Natural killer cell (primary cell): Measurements from ENCODE around the gene NLGN3. TPM values are rescaled to one million over a fixed set of nuclear protein-coding genes. Genes with fewer than 3 reads are reported as not detected.

Source experiments
- ATAC-seq, 3 donors: fragments of 150-1000 bp in 2 of 3; fragments of 200-7000 bp in 1 of 3; cut with Tn5 transposase; 1 replicate in 1 of 3; 2 replicates in 2 of 3; pipeline ENCODE4 v1.10.0; 2021; ENCODE audit warnings: mild to moderate bottlenecking in 2 of 3, moderate library complexity in 2 of 3
- DNase-seq, 2 donors: peaks; one replicate each; pipeline versions ENCODE4 v3.0.0 to v3.0.0-alpha.2; 2013 to 2021; ENCODE audit warnings: mixed read lengths in 1 of 2
- H3K27ac ChIP-seq: one replicate; pipeline ENCODE4 v1.5.1; 2013; ENCODE audit warnings: mild to moderate bottlenecking, low read length
- H3K27me3 ChIP-seq: one replicate; pipeline ENCODE4 v1.6.1; 2013; ENCODE audit warnings: low read length; ENCODE audit not compliant: control insufficient read depth, insufficient read depth
- H3K36me3 ChIP-seq: one replicate; pipeline ENCODE4 v1.6.1; 2013; ENCODE audit warnings: low read length; ENCODE audit not compliant: control insufficient read depth, insufficient read depth
- H3K4me1 ChIP-seq: one replicate; pipeline ENCODE4 v1.6.1; 2013; ENCODE audit warnings: low read length; ENCODE audit not compliant: control insufficient read depth, insufficient read depth
- H3K4me3 ChIP-seq: one replicate; pipeline ENCODE4 v1.5.1; 2013; ENCODE audit warnings: low read length
- H3K9me3 ChIP-seq: one replicate; pipeline ENCODE4 v1.6.1; 2013; ENCODE audit warnings: low read length; ENCODE audit not compliant: control insufficient read depth, insufficient read depth
- H3K27ac Mint-ChIP-seq, 2 donors: one replicate each; pipeline ENCODE4 v1.8.0; 2022; ENCODE audit warnings: mild to moderate bottlenecking in 2 of 2, mixed read lengths in 2 of 2, moderate library complexity in 1 of 2
- H3K27me3 Mint-ChIP-seq, 2 donors: one replicate each; pipeline ENCODE4 v1.8.0; 2022; ENCODE audit warnings: low read depth in 2 of 2, mixed read lengths in 2 of 2
- H3K36me3 Mint-ChIP-seq: one replicate; pipeline ENCODE4 v1.8.0; 2022; ENCODE audit warnings: mixed read lengths
- H3K4me1 Mint-ChIP-seq, 2 donors: one replicate each; pipeline ENCODE4 v1.8.0; 2022; ENCODE audit warnings: mixed read lengths in 2 of 2
- H3K4me3 Mint-ChIP-seq: one replicate; pipeline ENCODE4 v1.8.0; 2022; ENCODE audit warnings: mild to moderate bottlenecking, moderate library complexity, mixed read lengths
- H3K9me3 Mint-ChIP-seq, 2 donors: one replicate each; pipeline ENCODE4 v1.8.0; 2022; ENCODE audit warnings: mixed read lengths in 2 of 2
- WGBS: methylation state at CpG from one replicate; pipeline ENCODE4 v1.1.7; 2013; ENCODE audit warnings: missing lambda C conversion rate; ENCODE audit not compliant: insufficient coverage; 5-methylcytosine and 5-hydroxymethylcytosine counted together
- intact Hi-C: fragments of 100-400 bp; cut with micrococcal nuclease; formaldehyde crosslinking; loops from one replicate; pipeline ENCODE4 v1.14.2; 2022
- total RNA-seq, 4 donors: library from RNA; stranded (reverse); fragments of 120-200 nt in 1 of 4; gene quantifications; one replicate each; pipeline versions ENCODE4 v1.2.3 to v1.2.4, GENCODE V29; 2013 to 2022
- TF ChIP-seq, protein P1 (sequence below): fragments of 200-600 bp; IDR thresholded peaks from one replicate; pipeline ENCODE4 v1.8.0; 2022; ENCODE audit warnings: antibody characterized with exemption

NLGN3 gene
- total RNA-seq, 3 donors from 2014 or later (not counting 1 experiment from before 2014, with no cell fraction given): 4.0 to 4.3 (median 4.0) TPM

DNA sequence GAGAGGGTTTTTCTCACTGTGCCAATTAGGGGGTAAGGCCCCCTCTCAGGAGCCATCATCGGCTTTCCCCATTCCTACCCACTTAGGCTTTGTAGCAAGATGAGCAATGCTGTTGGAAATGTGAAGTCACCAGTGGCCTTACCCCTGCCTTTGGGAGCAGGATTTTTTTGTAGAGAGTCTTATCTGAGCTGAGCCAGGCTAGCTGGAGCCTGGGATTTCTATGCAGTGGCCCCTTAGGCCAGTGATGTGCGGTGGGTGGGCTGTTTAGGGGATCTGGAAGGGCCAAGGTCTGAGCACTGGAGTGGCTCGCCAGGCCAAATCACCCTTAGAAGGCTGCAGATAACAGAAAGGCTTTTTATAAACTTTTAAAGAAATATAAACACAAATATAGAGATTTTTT is 42.3 kb upstream of the NLGN3 start:
- intact Hi-C loops: loop anchor here (10.0 kb wide), 1 partner anchor 433 kb away; the partner anchor contains the start of gene OGT
- Histone ChIP-seq H3K4me3 (no peak overlapping the region), H3K27me3 (no peaks in the 10 kb centered on the region), H3K4me1 (peaks cover 87% of the 10 kb centered on the region), H3K36me3 (peaks cover 5% of the 10 kb centered on the region), H3K27ac (peak overlapping the region; percentile 89), H3K9me3 (no peaks in the 10 kb centered on the region)
- Mint-ChIP-seq H3K36me3 (peaks cover 5% of the 10 kb centered on the region), H3K9me3 (no peaks in the 10 kb centered on the region), H3K27me3 (peaks cover 0 to 13% of the 10 kb centered on the region in 2 donors), H3K4me1 (peaks cover 55 to 73% of the 10 kb centered on the region in 2 donors), H3K4me3 (peak overlapping the region; percentile 60), H3K27ac (peak overlapping the region; percentile 97 to 99)
- DNase-seq: no peak
- ATAC-seq: no peak
- WGBS: 88% methylated on average over 1 of the region's 3 CpGs
- TF ChIP-seq, protein P1, sequence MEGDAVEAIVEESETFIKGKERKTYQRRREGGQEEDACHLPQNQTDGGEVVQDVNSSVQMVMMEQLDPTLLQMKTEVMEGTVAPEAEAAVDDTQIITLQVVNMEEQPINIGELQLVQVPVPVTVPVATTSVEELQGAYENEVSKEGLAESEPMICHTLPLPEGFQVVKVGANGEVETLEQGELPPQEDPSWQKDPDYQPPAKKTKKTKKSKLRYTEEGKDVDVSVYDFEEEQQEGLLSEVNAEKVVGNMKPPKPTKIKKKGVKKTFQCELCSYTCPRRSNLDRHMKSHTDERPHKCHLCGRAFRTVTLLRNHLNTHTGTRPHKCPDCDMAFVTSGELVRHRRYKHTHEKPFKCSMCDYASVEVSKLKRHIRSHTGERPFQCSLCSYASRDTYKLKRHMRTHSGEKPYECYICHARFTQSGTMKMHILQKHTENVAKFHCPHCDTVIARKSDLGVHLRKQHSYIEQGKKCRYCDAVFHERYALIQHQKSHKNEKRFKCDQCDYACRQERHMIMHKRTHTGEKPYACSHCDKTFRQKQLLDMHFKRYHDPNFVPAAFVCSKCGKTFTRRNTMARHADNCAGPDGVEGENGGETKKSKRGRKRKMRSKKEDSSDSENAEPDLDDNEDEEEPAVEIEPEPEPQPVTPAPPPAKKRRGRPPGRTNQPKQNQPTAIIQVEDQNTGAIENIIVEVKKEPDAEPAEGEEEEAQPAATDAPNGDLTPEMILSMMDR: no peak

DNA sequence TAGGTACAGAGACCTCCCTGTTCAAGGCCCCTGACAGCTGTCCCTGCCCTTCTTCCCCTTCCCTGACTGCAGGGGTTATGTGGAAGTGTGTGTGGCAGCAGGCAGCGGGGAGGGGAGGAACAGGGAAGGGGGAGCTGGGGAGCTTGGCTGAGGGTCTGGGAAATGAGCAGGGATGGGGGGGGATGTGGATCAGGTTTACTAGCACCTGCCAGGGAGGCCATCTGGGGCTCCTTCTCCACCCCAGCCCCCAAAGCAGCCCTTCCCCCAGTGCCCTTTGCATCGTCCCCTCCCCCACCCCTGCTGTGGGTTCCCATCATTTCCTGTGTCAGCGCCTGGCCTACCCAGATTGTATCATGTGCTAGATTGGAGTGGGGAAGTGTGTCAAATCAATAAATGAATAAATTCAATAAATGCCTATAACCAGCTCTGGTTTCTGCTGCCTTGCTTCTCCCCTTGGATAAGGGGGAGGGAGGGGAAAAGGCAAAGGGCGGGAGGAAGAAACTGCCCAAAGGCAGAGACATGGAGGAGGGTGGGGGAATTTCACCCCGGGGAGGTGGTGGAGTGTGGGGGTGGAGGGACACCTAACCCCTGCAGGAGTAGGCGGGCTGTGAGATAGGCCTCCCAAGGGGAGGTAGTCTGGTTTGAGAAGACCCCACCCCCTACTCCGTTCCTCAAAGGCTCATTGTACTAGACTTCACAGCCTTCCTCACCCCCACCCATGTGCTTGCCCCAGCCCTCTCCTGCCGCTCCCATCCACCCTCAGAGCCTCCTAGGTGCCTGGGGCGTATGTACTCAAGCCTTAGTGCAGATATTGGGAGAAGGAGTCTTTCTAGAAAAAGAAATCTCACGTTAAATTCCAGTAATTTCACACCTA is 41.3 kb upstream of the NLGN3 start:
- H3K27ac Mint-ChIP-seq: peak overlapping the region; percentile 97 to 99

DNA sequence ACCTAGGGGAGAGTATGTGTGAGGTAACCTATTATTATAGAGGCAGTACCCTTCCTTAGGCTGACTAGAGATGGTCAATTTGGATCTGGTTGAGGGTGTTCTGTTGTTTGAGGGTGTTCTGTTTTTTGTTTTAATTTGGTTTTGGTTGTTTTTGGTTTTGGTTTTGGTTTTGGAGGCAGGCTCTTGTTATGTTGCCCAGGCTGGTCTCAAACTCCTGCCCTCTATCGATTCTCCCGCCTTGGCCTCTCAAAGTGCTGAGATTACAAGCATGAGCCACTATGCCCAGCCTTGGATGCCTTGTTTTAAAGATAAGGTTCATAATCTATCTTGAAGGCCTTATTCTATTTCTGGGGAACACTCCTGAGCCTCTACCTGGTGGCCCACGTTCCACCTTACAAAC is 39.0 kb upstream of the NLGN3 start:
- Histone ChIP-seq H3K36me3 (peaks cover 31% of the 10 kb centered on the region), H3K27me3 (no peaks in the 10 kb centered on the region), H3K27ac (peak overlapping the region; percentile 89), H3K4me1 (peaks cover 96% of the 10 kb centered on the region), H3K4me3 (no peak overlapping the region), H3K9me3 (no peaks in the 10 kb centered on the region)
- H3K4me1 Mint-ChIP-seq: peaks cover 71 to 88% of the 10 kb centered on the region in 2 donors
- H3K27ac Mint-ChIP-seq: peak overlapping the region; percentile 97 to 99
- DNase-seq (peak in 1 of 2 donors; percentile 47), ATAC-seq (peak in 1 of 3 donors; percentile 2)
- peaks cover 5% of the 10 kb centered on the region for H3K36me3 Mint-ChIP-seq
- peaks cover 0 to 9% of the 10 kb centered on the region in 2 donors for H3K27me3 Mint-ChIP-seq
- H3K4me3 Mint-ChIP-seq: peak overlapping the region; percentile 78
- H3K9me3 Mint-ChIP-seq: no peaks in the 10 kb centered on the region
- intact Hi-C loops: loop anchor here (10.0 kb wide), 1 partner anchor 429 kb away; the partner anchor contains the start of gene OGT
- 57% methylated on average over 3 of the region's 3 CpGs for WGBS
- TF ChIP-seq, protein P1: no peak

More for the DNA sequence above, 41.3 kb upstream of the NLGN3 start:
- Histone ChIP-seq H3K4me3 (peak overlapping the region; percentile 28), H3K27me3 (no peaks in the 10 kb centered on the region), H3K36me3 (peaks cover 15% of the 10 kb centered on the region), H3K27ac (peak overlapping the region; percentile 89), H3K4me1 (peaks cover 88% of the 10 kb centered on the region), H3K9me3 (no peaks in the 10 kb centered on the region)
- no CpG with 5 or more reads among the region's 10 CpGs for WGBS
- intact Hi-C loops: loop anchor here (1.0 to 10.0 kb wide), 2 partner anchors 15 to 431 kb away; partner anchors contain the start of genes MED12 and OGT
- Mint-ChIP-seq H3K27me3 (peaks cover 0 to 13% of the 10 kb centered on the region in 2 donors), H3K4me1 (peaks cover 62 to 82% of the 10 kb centered on the region in 2 donors), H3K36me3 (peaks cover 5% of the 10 kb centered on the region), H3K4me3 (peak overlapping the region; percentile 86), H3K9me3 (no peaks in the 10 kb centered on the region)
- DNase-seq (peak; percentile 64 to 80), ATAC-seq (peak; percentile 60 to 84 (median 70))
- TF ChIP-seq, protein P1: no peak
